Keratinocyte (primary cell): ENCODE measurements around the gene BMAL2. TPM values are rescaled to one million over a fixed set of nuclear protein-coding genes. Genes with fewer than 3 reads are reported as not detected.

Experiments used
- DNase-seq: peaks from one replicate; pipeline ENCODE4 v3.0.0-alpha.2; 2011; ENCODE audit warnings: low read depth, missing footprints, low spot score
- FAIRE-seq: peaks from 2 replicates; lab custom pipeline; 2011; peaks lifted over from hg19 to GRCh38; lab: Jason Lieb, UNC
- H2AFZ ChIP-seq: 2 replicates; pipeline ENCODE4 v1.6.0; 2012; ENCODE audit warnings: low read length, control low read depth, inconsistent platforms; ENCODE audit not compliant: control insufficient read depth
- H3K27ac ChIP-seq: 2 replicates; pipeline ENCODE4 v1.5.1; 2011; ENCODE audit warnings: low read length; ENCODE audit not compliant: control insufficient read depth, insufficient read depth
- H3K27me3 ChIP-seq: 3 replicates; pipeline ENCODE4 v1.6.0; 2011; ENCODE audit warnings: low read length; ENCODE audit not compliant: control insufficient read depth, insufficient read depth; ENCODE audit errors: extremely low read depth
- H3K36me3 ChIP-seq, 2 experiments: 2 replicates in 1 of 2; 3 replicates in 1 of 2; pipeline ENCODE4 v1.5.1; 2011; ENCODE audit warnings: low read length in 2 of 2, mild to moderate bottlenecking in 1 of 2; ENCODE audit not compliant: control insufficient read depth in 2 of 2, insufficient read depth in 2 of 2; ENCODE audit errors: extremely low read depth in 1 of 2
- H3K4me1 ChIP-seq: 3 replicates; pipeline ENCODE4 v1.5.1; 2011; ENCODE audit warnings: low read length; ENCODE audit not compliant: control insufficient read depth, insufficient read depth; ENCODE audit errors: extremely low read depth
- H3K4me2 ChIP-seq: 3 replicates; pipeline ENCODE4 v1.6.0; 2011; ENCODE audit warnings: low read depth, low read length; ENCODE audit not compliant: control insufficient read depth, insufficient read depth; ENCODE audit errors: extremely low read depth
- H3K4me3 ChIP-seq, 3 experiments: fragments of 200-600 bp in 1 of 3; sonication (generic) in 1 of 3; 2 replicates in 2 of 3; 3 replicates in 1 of 3; pipeline ENCODE4 v1.5.1; 2011 to 2016; ENCODE audit warnings: low read length in 3 of 3, mild to moderate bottlenecking in 3 of 3, control low read depth in 2 of 3, inconsistent platforms in 1 of 3, low read depth in 1 of 3, mixed read lengths in 1 of 3, mixed run types in 1 of 3, moderate library complexity in 1 of 3; ENCODE audit not compliant: control insufficient read depth in 2 of 3, insufficient read depth in 2 of 3; ENCODE audit errors: extremely low read depth in 1 of 3
- H3K79me2 ChIP-seq: 2 replicates; pipeline ENCODE4 v1.6.0; 2012; ENCODE audit warnings: low read length; ENCODE audit not compliant: control insufficient read depth, insufficient read depth
- H3K9ac ChIP-seq: 3 replicates; pipeline ENCODE4 v1.6.0; 2011; ENCODE audit warnings: low read length; ENCODE audit not compliant: control insufficient read depth, insufficient read depth; ENCODE audit errors: extremely low read depth
- H3K9me1 ChIP-seq: 3 replicates; pipeline ENCODE4 v1.6.0; 2011; ENCODE audit warnings: low read length; ENCODE audit not compliant: control insufficient read depth, insufficient read depth; ENCODE audit errors: extremely low read depth
- H3K9me3 ChIP-seq: 2 replicates; pipeline ENCODE4 v1.5.1; 2012; ENCODE audit warnings: low read depth, low read length; ENCODE audit not compliant: control insufficient read depth
- H4K20me1 ChIP-seq: 3 replicates; pipeline ENCODE4 v1.6.0; 2011; ENCODE audit warnings: low read length; ENCODE audit not compliant: control insufficient read depth, insufficient read depth; ENCODE audit errors: extremely low read depth
- EZH2 ChIP-seq: IDR thresholded peaks from one replicate; pipeline ENCODE4 v1.6.1; 2012; ENCODE audit warnings: inconsistent platforms, mild to moderate bottlenecking, low read length, moderate library complexity
- dilution Hi-C: fragments of 300-500 bp; cut with MboI; formaldehyde crosslinking; loops from one replicate; pipeline ENCODE4 v1.7.0; 2020; ENCODE audit warnings: low sequenced_read_pairs; ENCODE audit not compliant: extremely low pct_ligation_motif_present
- polyA plus RNA-seq, 5 experiments: library from polyadenylated mRNA; depleted of rRNA in 3 of 5; stranded (reverse) in 3 of 5; stranded (forward) in 1 of 5; unstranded in 1 of 5; fragments of >200 nt; gene quantifications; 1 replicate in 1 of 5; 2 replicates in 3 of 5; 3 replicates in 1 of 5; pipeline versions ENCODE4 v1.2.1 to v1.2.3, GENCODE V29; 2011 to 2012; ENCODE audit warnings: missing spikeins in 2 of 5, low read depth in 1 of 5, low replicate concordance in 1 of 5
- TF ChIP-seq, protein P1 (sequence below), 3 experiments: IDR thresholded peaks in 1 of 3; conservative IDR thresholded peaks in 1 of 3; optimal IDR thresholded peaks in 1 of 3; 2 replicates in 2 of 3; 3 replicates in 1 of 3; pipeline versions ENCODE3 to v1.5.1; 2011; ENCODE audit warnings: low read length in 3 of 3, mild to moderate bottlenecking in 3 of 3, moderate library complexity in 2 of 3, control low read depth in 1 of 3, inconsistent platforms in 1 of 3; ENCODE audit not compliant: insufficient read depth in 2 of 3; ENCODE audit errors: extremely low read depth in 1 of 3

Gene BMAL2
- polyA plus RNA-seq, 1 donor (not counting 4 experiments of a cell fraction or from before 2014, with no cell fraction given), result 33.6 TPM

GRCh38 chr12:27331927-27332324 lies 710 bp upstream of the BMAL2 start:
- Histone ChIP-seq H3K4me1 (peaks cover 48% of the 10 kb centered on the region), H3K9me1 (no peaks in the 10 kb centered on the region), H3K9ac (peak overlapping the region; percentile 91), H3K27me3 (no peaks in the 10 kb centered on the region), H4K20me1 (no peaks in the 10 kb centered on the region), H3K9me3 (no peaks in the 10 kb centered on the region), H2AFZ (peak overlapping the region; percentile 72), H3K4me2 (peak overlapping the region; percentile 86), H3K36me3 (peaks cover 0 to 3% of the 10 kb centered on the region in 2 experiments), H3K27ac (peak overlapping the region; percentile 97), H3K79me2 (peaks cover 35% of the 10 kb centered on the region), H3K4me3 (peak overlapping the region; percentile 65 to 87 (median 75))
- peak; percentile 95 for FAIRE-seq
- dilution Hi-C loops, result no loop called here
- TF ChIP-seq EZH2, result no peak
- TF ChIP-seq, protein P1, sequence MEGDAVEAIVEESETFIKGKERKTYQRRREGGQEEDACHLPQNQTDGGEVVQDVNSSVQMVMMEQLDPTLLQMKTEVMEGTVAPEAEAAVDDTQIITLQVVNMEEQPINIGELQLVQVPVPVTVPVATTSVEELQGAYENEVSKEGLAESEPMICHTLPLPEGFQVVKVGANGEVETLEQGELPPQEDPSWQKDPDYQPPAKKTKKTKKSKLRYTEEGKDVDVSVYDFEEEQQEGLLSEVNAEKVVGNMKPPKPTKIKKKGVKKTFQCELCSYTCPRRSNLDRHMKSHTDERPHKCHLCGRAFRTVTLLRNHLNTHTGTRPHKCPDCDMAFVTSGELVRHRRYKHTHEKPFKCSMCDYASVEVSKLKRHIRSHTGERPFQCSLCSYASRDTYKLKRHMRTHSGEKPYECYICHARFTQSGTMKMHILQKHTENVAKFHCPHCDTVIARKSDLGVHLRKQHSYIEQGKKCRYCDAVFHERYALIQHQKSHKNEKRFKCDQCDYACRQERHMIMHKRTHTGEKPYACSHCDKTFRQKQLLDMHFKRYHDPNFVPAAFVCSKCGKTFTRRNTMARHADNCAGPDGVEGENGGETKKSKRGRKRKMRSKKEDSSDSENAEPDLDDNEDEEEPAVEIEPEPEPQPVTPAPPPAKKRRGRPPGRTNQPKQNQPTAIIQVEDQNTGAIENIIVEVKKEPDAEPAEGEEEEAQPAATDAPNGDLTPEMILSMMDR (optimal IDR thresholded peaks at IDR 0.05 in 1 of 3, IDR thresholded peaks at IDR 0.05 in 1 of 3, conservative IDR thresholded peaks at IDR 0.05 in 1 of 3; ENCODE audit: extremely low read depth in 1 of 3, insufficient read depth in 2 of 3, low read length in 3 of 3), result no peak
- DNase-seq, result no peak

GRCh38 chr12:27332407-27332713 lies 276 bp upstream of the BMAL2 start:
- H3K4me1 ChIP-seq, result peaks cover 53% of the 10 kb centered on the region
- FAIRE-seq, result no peak
- H3K4me2 ChIP-seq, result peak overlapping the region; percentile 86
- H3K79me2 ChIP-seq, result peaks cover 39% of the 10 kb centered on the region
- no peak for DNase-seq
- H3K36me3 ChIP-seq, result peaks cover 0 to 4% of the 10 kb centered on the region in 2 experiments
- H3K9me1 ChIP-seq, result no peaks in the 10 kb centered on the region
- H3K27ac ChIP-seq, result peak overlapping the region; percentile 97
- H3K9ac ChIP-seq, result peak overlapping the region; percentile 91
- no peaks in the 10 kb centered on the region for H4K20me1 ChIP-seq
- no peak for TF ChIP-seq EZH2
- TF ChIP-seq, protein P1 (optimal IDR thresholded peaks at IDR 0.05 in 1 of 3, IDR thresholded peaks at IDR 0.05 in 1 of 3, conservative IDR thresholded peaks at IDR 0.05 in 1 of 3; ENCODE audit: extremely low read depth in 1 of 3, insufficient read depth in 2 of 3, low read length in 3 of 3), result no peak
- H3K27me3 ChIP-seq, result no peaks in the 10 kb centered on the region
- peak overlapping the region; percentile 72 for H2AFZ ChIP-seq
- H3K9me3 ChIP-seq, result no peaks in the 10 kb centered on the region
- dilution Hi-C loops, result no loop called here
- peak overlapping the region; percentile 65 to 87 (median 75) for H3K4me3 ChIP-seq
